Activated CD4-positive, CD25-positive, alpha-beta regulatory T cell treated with anti-CD3 and anti-CD28 coated beads, Interleukin-2, amount 50 U/mL, for 24 hours (primary cell): ENCODE data around the gene SLC39A2.
"Not testable (repeated sequence)": the region's sequence is repeated elsewhere in the genome, so short reads cannot be mapped to it uniquely, and the experiment has no call there.

ENCODE experiments used
- ATAC-seq, 2 donors: fragments of 150-1000 bp; cut with Tn5 transposase; one replicate each; pipeline ENCODE4 v1.10.0; 2021; ENCODE audit warnings: mild to moderate bottlenecking in 1 of 2, moderate library complexity in 1 of 2

SLC39A2 gene

GRCh38 chr14:20998674-20999366 is at the start of gene SLC39A2:
SLC39A2 (plus strand) TSS chr14:20999293; CDS start chr14:20999447, 154 bp downstream.
- no peak for ATAC-seq

- ATAC-seq, result not testable (repeated sequence)
These were observed 44.2 kb upstream of the SLC39A2 start, which contains the start of gene RNASE2 for GRCh38 chr14:20954736-20955537. RNASE2 (plus strand) TSS chr14:20955487; CDS start chr14:20955772, 285 bp downstream.

GRCh38 chr14:20955538-20955873 is 43.6 kb upstream of the SLC39A2 start:
- not testable (repeated sequence) for ATAC-seq

GRCh38 chr14:20956376-20956976 is 42.6 kb upstream of the SLC39A2 start:
- ATAC-seq, result no peak

GRCh38 chr14:20958946-20959345 is 40.1 kb upstream of the SLC39A2 start:
- not testable (repeated sequence) for ATAC-seq

- ATAC-seq, result no peak
These were observed 29.8 kb upstream of the SLC39A2 start for GRCh38 chr14:20969336-20969735.

- no peak for ATAC-seq
These were observed 28.5 kb upstream of the SLC39A2 start for GRCh38 chr14:20970647-20970982.

GRCh38 chr14:20970983-20971704 is 27.9 kb upstream of the SLC39A2 start:
- ATAC-seq, result peak; percentile 88 to 90

- ATAC-seq, result peak in 1 of 2 donors; percentile 29
These were observed 27.4 kb upstream of the SLC39A2 start for GRCh38 chr14:20971705-20972021.

- ATAC-seq, result no peak
These were observed 25.6 kb upstream of the SLC39A2 start for GRCh38 chr14:20973501-20973900.

GRCh38 chr14:20976291-20976690 is 22.8 kb upstream of the SLC39A2 start:
- no peak for ATAC-seq

GRCh38 chr14:20978687-20979086 is 20.4 kb upstream of the SLC39A2 start:
- no peak for ATAC-seq

- no peak for ATAC-seq
These were observed 18.2 kb upstream of the SLC39A2 start for GRCh38 chr14:20980906-20981305.

- no peak for ATAC-seq
These were observed 16.3 kb upstream of the SLC39A2 start for GRCh38 chr14:20982646-20983369.

- not testable (repeated sequence) for ATAC-seq
These were observed 13.4 kb upstream of the SLC39A2 start for GRCh38 chr14:20985650-20986049.

GRCh38 chr14:20986811-20987210 is 12.3 kb upstream of the SLC39A2 start:
- no peak for ATAC-seq

GRCh38 chr14:20988717-20989470 is 10.2 kb upstream of the SLC39A2 start:
- ATAC-seq, result no peak

GRCh38 chr14:20989471-20989786 is 9.7 kb upstream of the SLC39A2 start:
- ATAC-seq, result no peak

GRCh38 chr14:20989787-20990600 is 9.1 kb upstream of the SLC39A2 start, which contains the start of gene METTL17:
METTL17 (plus strand) TSS chr14:20989980; CDS start chr14:20990003, 23 bp downstream.
- ATAC-seq, result peak; percentile 97 to 99

GRCh38 chr14:20996521-20996920 is 2.6 kb upstream of the SLC39A2 start:
- no peak for ATAC-seq

- no peak for ATAC-seq
These were observed 2.0 kb upstream of the SLC39A2 start for GRCh38 chr14:20997115-20997514.
